Measurements from ENCODE around the gene NUSAP1. TPM values are rescaled to one million over a fixed set of nuclear protein-coding genes. Genes with fewer than 3 reads are reported as not detected.
"Not testable (repeated sequence)": the region's sequence is repeated elsewhere in the genome, so short reads cannot be mapped to it uniquely, and the experiment has no call there.

The NUSAP1 gene
- total RNA-seq, 2 experiments from 2014 or later, result 227 TPM

DNA sequence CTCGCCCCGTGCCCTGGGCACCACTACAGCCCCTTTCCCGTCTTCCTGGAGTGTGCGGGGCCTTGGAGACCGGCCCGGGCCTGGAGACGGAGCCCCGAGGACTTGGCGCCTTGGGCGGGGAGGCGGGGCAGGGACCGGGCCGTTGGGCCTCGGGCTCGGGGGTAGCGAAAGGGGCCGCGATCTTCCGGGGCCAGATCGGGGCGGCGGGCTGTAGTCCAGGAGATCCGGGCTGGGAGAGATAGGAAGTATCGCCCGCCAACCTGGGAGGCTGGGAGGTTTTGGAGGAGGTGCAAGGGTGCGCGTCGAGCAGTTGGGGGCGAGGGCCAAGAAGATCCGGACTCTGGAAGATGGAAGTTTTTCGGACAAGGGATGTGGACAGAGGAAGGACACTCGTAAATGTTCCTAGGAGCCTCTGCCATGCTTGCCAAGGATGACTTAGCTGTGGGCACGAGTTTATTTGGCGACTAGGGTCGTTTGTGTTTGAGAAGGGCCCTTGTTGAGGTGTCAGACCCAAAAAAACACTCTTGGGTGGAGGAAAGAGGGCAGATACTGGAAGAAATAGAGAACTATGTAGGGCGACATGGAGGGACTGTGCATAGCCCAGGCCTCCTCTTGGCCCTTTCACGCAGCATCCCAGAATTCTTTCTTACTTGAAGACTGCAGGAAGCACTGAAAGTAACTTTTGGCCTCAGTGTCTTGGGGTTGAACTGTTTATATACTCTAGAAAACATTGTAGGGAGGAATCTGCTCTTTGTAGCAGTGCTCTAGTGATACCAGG is 84.9 kb downstream of the NUSAP1 start:
- Mint-ChIP-seq H3K4me1 (ENCODE audit: low read depth) (peaks cover 40% of the 10 kb centered on the region), H3K27ac (peak overlapping the region; percentile 69), H3K9me3 (no peaks in the 10 kb centered on the region), H3K27me3 (no peaks in the 10 kb centered on the region), H3K36me3 (peaks cover 8% of the 10 kb centered on the region), H3K4me3 (peak overlapping the region; percentile 88)
- intact Hi-C loops (cut with micrococcal nuclease), result loop anchor here (5.0 to 10.0 kb wide), 2 partner anchors 75 to 183 kb away; partner anchors contain the start of genes CHP1, EXD1 and ITPKA
- peak; percentile 39 for DNase-seq
- ChIA-PET CTCF (no interaction called here), POLR2A (no interaction called here)

DNA sequence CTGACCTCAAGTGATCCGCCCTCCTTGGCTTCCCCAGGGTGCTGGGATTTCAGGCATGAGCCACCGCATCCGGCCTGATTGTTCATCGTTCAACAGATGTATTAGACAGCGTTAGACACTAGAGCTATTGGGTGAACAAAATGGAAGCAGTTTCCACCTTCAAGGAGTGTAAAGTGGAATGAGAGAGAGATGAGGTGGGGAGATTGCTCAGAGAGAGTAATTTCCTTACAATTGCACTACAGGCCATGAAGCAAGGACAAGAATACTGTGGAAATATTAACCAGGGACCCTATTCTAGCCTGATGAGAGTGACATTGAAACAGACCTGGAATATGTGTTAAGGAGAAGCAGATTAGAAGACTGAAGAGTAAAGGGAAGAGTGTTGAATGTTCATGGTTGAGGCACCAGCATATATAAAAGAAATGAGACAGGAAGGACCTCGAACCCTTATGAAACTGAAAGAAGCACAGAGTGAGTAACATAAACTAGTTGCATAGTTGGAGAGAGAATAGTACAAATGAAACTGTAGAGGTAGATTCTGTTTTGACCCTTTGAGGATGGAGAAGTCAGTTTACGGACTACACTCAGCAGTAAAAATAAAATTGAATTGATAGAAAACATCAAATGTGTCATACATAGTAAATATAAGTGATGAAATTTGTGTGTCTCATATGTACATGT is 91.4 kb downstream of the NUSAP1 start:
- H3K4me1 Mint-ChIP-seq (ENCODE audit: low read depth), result peaks cover 27% of the 10 kb centered on the region
- no peaks in the 10 kb centered on the region for H3K9me3 Mint-ChIP-seq
- peak overlapping the region; percentile 71 for H3K27ac Mint-ChIP-seq
- intact Hi-C loops (cut with micrococcal nuclease), result no loop called here
- DNase-seq, result no peak
- no peaks in the 10 kb centered on the region for H3K36me3 Mint-ChIP-seq
- no peaks in the 10 kb centered on the region for H3K27me3 Mint-ChIP-seq
- peak overlapping the region; percentile 21 for H3K4me3 Mint-ChIP-seq
- ChIA-PET CTCF (no interaction called here), POLR2A (interaction anchor here (0.6 kb wide), 1 partner anchor 1823 kb away, joined by 5 read pairs; no protein-coding TSS in a partner anchor)

DNA sequence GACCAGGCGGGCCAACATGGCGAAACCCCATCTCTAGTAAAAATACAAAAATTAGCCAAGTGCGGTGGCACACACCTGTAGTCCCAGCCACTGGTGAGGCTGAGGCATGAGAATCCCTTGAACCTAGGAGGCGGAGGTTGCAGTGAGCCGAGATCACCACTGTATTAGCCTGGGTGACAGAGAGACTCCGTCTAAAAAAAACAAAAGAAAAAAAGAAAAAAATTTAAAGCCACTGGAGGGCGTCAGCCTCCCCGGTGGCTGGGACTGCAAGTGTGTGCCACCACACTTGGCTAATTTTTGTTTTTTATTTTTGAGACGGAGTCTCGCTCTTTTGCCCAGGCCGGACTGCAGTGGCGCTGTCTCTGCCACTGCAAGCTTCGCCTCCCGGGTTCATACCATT is 92.1 kb downstream of the NUSAP1 start:
- H3K4me1 Mint-ChIP-seq (ENCODE audit: low read depth), result peaks cover 31% of the 10 kb centered on the region
- POLR2A ChIA-PET, result no interaction called here
- peak overlapping the region; percentile 71 for H3K27ac Mint-ChIP-seq
- H3K36me3 Mint-ChIP-seq, result no peaks in the 10 kb centered on the region
- no peak overlapping the region for H3K4me3 Mint-ChIP-seq
- H3K27me3 Mint-ChIP-seq, result no peaks in the 10 kb centered on the region
- no peak for DNase-seq
- CTCF ChIA-PET, result no interaction called here
- H3K9me3 Mint-ChIP-seq, result no peaks in the 10 kb centered on the region
- intact Hi-C loops (cut with micrococcal nuclease), result no loop called here

DNA sequence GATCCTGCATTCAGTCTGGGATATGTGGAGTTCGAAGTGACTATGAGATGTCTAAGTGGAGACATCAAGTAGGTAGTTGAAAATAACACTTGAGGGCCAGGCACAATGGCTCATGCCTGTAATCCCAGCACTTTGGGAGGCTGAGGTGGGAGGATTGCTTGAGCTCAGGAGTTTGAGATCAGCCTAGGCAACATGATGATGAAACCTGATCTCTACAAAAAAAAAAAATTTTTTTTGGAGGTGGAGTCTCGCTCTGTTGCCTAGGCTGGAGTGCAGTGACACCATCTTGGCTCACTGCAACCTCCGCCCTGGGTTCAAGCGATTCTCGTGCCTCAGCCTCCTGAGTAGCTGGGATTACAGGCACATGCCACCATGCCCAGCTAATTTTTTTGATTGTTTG is 93.2 kb downstream of the NUSAP1 start:
- H3K27me3 Mint-ChIP-seq; intact Hi-C loops (cut with micrococcal nuclease); H3K36me3 Mint-ChIP-seq; H3K27ac Mint-ChIP-seq; POLR2A ChIA-PET; H3K9me3 Mint-ChIP-seq; H3K4me3 Mint-ChIP-seq; DNase-seq: not testable (repeated sequence)
- CTCF ChIA-PET, result interaction anchor here (0.7 kb wide), 1 partner anchor 660 kb away, joined by 3 read pairs; no protein-coding TSS in a partner anchor
- H3K4me1 Mint-ChIP-seq (ENCODE audit: low read depth), result peaks cover 28% of the 10 kb centered on the region

DNA sequence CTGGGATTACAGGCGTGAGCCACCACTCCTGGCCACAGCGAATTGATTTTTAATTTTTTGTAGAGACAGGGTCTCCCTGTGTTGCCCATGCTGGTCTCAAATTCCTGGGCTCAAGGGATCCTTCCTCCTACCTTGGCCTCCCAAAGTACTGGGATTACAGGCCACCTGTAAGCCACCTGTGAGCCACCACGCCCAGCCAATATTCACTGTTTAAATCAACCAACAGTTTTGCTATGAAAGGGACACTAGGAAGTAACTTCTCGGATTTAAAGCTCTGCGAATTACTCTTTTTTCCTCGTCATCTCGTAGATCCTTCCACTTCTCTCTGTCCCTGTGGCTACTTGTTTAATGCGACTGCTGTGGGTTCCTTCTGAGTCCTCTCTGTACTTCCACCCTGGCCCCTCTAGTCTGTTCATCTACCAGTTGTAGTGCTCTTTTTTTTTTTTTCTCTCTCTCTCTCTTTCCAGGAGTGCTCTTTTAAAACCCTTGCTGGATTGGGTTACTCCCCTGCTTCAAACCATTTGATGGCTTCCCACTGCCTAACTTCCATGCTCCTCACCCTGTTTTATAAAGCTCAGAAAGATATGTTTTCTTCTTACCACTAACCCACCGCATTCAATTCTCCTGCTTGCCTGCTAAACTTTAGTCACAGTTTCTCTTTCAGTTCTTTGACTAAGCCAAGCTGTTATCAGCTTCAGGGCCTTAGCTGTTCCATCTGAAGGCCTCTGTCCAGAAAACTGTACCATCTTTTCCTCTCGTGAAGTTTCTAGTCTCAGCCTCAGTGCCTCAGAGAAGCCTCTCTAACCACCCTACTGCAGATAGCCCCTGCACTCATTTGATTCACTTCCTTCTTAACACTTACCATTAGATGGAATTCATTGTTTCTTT is 96.6 kb downstream of the NUSAP1 start:
- ChIA-PET POLR2A (interaction anchor here (0.7 kb wide), 1 partner anchor 282 kb away, joined by 3 read pairs; no protein-coding TSS in a partner anchor), CTCF (interaction anchor here (0.6 to 0.7 kb wide), 2 partner anchors 13 to 344 kb away, joined by 3 read pairs; no protein-coding TSS in a partner anchor)
- H3K4me1 Mint-ChIP-seq (ENCODE audit: low read depth), result peaks cover 23% of the 10 kb centered on the region
- peak; percentile 30 for DNase-seq
- H3K27ac Mint-ChIP-seq, result peak overlapping the region; percentile 72
- H3K4me3 Mint-ChIP-seq, result peak overlapping the region; percentile 1
- no peaks in the 10 kb centered on the region for H3K9me3 Mint-ChIP-seq
- intact Hi-C loops (cut with micrococcal nuclease), result loop anchor here (1.0 kb wide), 1 partner anchor 27 kb away; the partner anchor contains the start of gene NDUFAF1
- no peaks in the 10 kb centered on the region for H3K36me3 Mint-ChIP-seq
- H3K27me3 Mint-ChIP-seq, result no peaks in the 10 kb centered on the region

Other genes starting within 250 kb of the NUSAP1 start
- gene INO80, start 216.6 kb upstream of the NUSAP1 start, total RNA-seq, result 10 to 100 TPM; 19.9 to 22.8 TPM
- gene EXD1, start 102.1 kb upstream of the NUSAP1 start, total RNA-seq, result not detected
- gene CHP1, start 101.6 kb upstream of the NUSAP1 start, total RNA-seq, result 10 to 100 TPM; 46.3 to 48.7 TPM
- gene OIP5, start 290 bp upstream of the NUSAP1 start, total RNA-seq, result 10 to 100 TPM; 11.1 to 13.0 TPM
- gene NDUFAF1, start 69.6 kb downstream of the NUSAP1 start, total RNA-seq, result 10 to 100 TPM; 21.3 to 22.7 TPM
- 10 to 100 TPM; 24.9 to 26.2 TPM for gene RTF1, start 84.2 kb downstream of the NUSAP1 start, total RNA-seq
- gene ITPKA, start 161.0 kb downstream of the NUSAP1 start, total RNA-seq, result 1 to 10 TPM; 3.5 to 4.7 TPM
- gene LTK, start 180.9 kb downstream of the NUSAP1 start, total RNA-seq, result under 1 TPM; 0.29 to 0.34 TPM
- gene RPAP1, start 211.4 kb downstream of the NUSAP1 start, total RNA-seq, result 10 to 100 TPM; 45.0 to 49.9 TPM
- gene TYRO3, start 226.3 kb downstream of the NUSAP1 start, total RNA-seq, result 1 to 10 TPM; 3.1 to 4.3 TPM

All from activated CD4-positive, alpha-beta memory T cell treated with anti-CD3 and anti-CD28 coated beads for 36 hours (primary cell).